GM21390 (cell line): Measurements from ENCODE around the gene DOC2A.

Source experiments
- ATAC-seq: cut with Tn5 transposase; IDR thresholded peaks from one replicate; pipeline ENCODE4 v1.9.1; 2021; ENCODE audit not compliant: unreplicated experiment

DOC2A gene

DNA sequence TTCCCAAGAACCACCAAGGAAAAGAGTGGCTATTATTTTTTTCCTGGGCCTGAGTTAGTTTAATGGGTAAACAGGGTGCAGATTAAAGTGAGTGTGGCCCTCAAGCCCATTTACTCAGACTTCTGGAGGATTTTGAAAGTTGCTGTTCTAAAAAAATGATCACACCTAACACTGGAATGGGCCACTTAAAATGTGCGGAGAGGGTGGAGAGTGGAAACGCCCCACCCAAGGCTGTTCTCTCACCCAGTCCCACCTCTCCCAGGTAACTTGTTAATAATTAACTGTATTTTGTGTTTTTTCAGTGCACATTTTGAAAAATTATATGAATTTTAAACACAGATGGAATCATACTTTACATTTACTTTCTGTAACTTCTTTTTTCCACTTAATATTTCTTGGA is 20.8 kb downstream of the DOC2A start:
- no peak for ATAC-seq

DNA sequence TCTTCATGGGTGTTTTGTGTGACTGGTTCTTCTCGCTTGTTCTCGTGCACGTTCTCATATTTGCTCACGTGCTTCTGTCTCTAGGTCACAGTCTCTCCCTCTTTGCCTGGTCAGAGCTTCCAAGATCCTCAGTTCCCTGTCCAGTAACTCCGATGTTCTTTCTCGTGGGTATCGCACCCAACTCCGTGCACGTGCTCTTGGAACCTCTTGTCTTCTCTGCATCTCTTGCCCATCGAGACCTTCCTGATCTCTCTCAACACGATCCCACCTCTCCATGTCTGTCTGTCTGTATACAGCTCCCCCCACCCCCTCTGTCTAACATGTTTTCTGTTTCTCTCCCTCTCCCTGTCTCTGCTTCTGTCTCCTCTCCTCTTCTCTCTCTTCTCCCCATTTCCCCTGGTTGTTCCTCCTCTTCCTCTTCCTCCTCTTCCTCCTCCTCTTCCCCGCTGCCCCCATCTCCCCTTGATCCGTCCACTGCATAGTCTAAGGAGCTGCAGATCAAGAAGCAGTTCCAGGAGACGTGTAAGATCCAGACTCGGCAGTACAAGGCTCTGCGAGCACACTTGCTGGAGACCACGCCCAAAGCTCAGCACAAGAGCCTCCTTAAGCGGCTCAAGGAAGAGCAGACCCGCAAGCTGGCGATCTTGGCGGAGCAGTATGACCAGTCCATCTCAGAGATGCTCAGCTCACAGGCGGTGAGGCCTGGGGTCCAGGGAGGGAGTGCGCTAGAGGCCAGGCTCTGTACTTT is 21.5 kb downstream of the DOC2A start:
- no peak for ATAC-seq

- no peak for ATAC-seq
Observed at GRCh38 chr16:29988346-29989075, 22.3 kb downstream of the DOC2A start.

DNA sequence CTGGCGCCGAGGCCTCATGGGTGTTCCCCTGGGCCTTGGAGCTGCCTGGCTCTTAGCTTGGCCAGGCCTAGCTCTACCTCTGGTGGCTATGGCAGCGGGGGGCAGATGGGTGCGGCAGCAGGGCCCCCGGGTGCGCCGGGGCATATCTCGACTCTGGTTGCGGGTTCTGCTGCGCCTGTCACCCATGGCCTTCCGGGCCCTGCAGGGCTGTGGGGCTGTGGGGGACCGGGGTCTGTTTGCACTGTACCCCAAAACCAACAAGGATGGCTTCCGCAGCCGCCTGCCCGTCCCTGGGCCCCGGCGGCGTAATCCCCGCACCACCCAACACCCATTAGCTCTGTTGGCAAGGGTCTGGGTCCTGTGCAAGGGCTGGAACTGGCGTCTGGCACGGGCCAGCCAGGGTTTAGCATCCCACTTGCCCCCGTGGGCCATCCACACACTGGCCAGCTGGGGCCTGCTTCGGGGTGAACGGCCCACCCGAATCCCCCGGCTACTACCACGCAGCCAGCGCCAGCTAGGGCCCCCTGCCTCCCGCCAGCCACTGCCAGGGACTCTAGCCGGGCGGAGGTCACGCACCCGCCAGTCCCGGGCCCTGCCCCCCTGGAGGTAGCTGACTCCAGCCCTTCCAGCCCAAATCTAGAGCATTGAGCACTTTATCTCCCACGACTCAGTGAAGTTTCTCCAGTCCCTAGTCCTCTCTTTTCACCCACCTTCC is 23.3 kb downstream of the DOC2A start:
- ATAC-seq = no peak

- no peak for ATAC-seq
Observed at GRCh38 chr16:29986931-29987330, 23.9 kb downstream of the DOC2A start.

- no peak for ATAC-seq
Observed at GRCh38 chr16:29986231-29986630, 24.6 kb downstream of the DOC2A start.

GRCh38 chr16:29985271-29985811 is 25.5 kb downstream of the DOC2A start:
- no peak for ATAC-seq

- ATAC-seq = no peak
Observed at GRCh38 chr16:29984764-29985147, 26.1 kb downstream of the DOC2A start.

DNA sequence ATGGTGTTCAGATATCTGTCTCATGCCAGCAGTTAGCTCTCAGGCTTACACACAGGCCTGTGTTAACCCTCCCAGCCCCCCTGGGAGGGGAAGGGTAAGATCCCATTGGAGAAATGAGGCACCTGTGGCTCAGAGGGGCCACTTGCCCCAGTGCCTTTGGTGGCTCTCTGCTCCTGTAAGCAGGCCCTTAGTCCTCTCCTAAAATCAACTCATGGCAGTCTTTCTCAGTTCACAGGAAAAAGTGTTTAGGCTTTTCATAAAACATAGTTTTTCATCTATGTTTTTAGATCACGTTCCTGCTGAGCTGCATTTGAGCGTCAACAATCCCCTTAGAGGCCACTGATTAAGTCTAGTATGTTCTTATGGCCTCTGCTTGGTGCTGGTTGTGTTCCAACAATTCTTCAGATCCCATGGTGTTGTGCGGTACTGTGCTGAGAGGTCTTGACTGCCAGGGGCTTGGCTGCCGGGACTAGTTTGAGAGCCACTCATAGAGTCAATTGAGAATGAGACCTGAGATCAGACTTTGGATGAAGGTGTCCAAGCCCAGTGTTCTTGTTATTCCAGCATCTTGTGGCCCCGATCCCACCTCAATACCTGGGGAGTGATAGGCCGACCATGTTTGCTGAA is 26.6 kb downstream of the DOC2A start:
- no peak for ATAC-seq

GRCh38 chr16:29983420-29984136 is 27.2 kb downstream of the DOC2A start:
- ATAC-seq = no peak

- no peak for ATAC-seq
Observed at GRCh38 chr16:29982560-29983419, 28.0 kb downstream of the DOC2A start.

DNA sequence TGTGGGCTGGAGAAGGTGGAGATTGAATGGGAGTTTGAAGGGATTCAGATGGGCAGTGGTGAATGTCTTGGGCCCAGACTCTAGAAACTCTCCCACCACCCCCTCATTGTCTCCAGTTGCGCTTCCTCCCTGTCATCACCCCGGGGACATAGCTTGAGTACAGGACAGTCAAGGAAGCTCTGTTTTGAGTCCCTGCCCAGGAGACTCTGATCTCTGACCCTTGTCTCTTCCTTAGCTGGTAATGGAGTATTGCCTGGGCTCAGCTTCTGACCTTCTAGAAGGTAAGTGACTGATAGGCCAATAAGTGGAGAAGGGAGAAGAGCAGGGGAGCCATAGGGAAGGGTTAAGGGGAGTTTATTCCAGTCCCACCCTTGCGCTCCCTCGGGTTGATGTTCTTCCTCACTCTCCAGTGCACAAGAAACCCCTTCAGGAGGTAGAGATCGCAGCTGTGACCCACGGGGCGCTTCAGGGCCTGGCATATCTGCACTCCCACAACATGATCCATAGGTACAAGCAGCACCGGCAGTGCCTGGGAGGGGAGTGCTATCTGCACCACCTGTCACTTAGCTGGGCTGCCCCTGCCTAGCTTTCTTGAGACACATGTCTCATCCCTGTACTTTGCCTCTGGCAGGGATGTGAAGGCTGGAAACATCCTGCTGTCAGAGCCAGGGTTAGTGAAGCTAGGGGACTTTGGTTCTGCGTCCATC is 32.1 kb downstream of the DOC2A start:
- no peak for ATAC-seq

DNA sequence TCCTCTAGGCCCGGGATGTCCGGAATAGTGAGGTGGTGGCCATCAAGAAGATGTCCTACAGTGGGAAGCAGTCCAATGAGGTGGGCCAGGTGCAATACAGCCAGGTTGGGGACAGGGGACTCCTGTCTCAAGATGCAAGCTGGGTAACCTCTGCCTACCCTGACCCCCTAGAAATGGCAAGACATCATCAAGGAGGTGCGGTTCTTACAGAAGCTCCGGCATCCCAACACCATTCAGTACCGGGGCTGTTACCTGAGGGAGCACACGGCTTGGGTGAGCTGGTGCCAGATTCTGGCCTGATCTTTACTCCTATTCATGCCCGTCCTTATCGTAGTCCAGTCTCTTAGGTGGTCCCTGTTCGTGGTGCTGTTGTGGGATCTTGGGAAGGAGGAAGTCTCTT is 32.7 kb downstream of the DOC2A start:
- ATAC-seq = no peak

- no peak for ATAC-seq
Observed at GRCh38 chr16:29977063-29977825, 33.6 kb downstream of the DOC2A start.

DNA sequence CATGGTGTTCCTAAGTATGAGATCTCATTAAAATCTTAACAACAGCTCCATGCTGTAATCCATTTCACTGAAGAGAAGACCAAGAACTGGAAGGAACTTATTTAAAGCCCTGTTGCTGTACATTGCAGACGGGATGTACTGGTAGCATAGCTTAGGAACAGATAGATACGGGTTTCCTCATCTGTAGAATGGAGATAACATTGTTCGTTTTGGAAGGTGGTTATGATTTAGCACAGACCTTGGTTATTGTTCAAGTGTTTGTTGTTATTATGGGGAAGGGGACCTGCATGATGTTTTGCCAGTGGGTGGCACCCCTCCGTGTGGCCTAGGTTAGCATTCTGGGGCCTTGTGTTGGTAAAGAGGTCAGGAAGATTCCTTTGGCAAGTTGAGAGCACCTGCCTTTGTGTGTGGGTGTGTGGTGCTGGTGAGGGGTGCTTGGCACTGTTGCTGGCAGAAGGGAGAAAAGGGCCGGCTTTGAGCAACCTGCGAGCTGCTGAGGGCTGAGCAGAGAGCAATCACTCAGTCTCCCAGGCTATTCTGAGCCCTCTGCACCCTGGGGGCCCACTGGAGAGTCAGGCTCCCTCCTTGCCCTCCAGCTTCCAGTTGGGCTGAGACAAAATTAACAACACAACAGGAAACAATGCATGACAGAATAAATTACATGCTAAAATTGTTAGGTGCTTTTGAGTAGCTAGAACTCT is 34.9 kb downstream of the DOC2A start:
- no peak for ATAC-seq

GRCh38 chr16:29975134-29975538 is 35.7 kb downstream of the DOC2A start:
- ATAC-seq = no peak

DNA sequence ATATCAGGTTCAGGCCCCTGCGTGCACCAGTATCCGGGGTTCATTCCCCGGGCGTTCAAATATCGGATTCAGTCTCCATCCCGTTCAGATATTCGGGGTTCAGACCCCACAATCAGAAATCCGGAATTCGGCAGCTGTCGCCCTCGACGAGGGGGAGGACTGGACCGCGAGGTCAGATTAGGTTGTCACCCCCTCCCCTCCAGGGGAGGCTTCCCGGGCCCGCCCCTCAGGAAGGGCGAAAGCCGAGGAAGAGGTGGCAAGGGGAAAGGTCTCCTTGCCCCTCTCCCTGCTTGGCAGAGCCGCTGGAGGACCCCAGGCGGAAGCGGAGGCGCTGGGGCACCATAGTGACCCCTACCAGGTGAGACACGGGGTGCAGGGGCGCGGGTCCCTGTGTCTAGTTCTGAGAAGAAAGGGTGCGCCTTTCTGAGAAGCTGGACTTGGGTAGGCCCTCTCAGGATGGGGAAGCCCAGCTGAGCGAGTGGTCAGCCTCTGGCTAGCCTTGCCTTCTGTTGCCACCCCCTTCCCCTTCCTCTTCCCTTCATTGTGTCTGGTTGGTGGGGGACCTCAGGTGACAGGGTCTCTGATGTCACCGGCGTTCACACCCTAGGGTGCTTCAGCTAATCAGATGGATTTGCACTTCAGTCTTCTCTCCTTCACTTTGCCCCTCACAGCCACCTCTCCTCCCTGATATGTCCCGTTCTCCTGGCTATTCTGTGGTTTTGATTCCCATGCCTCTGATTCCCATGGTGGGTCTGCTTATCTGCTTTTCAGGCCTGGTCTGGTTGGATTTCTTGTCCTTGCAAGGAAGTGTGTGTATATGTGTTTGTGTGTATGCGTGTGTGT is 36.3 kb downstream of the DOC2A start:
- no peak for ATAC-seq
